ENCODE data around the gene AR.

- TF ChIP-seq CTCF (conservative IDR thresholded peaks at IDR 0.05 in 1 of 2, IDR thresholded peaks at IDR 0.05 in 1 of 2; ENCODE audit: extremely low read depth in 1 of 2, insufficient read depth in 1 of 2, low read depth in 1 of 2, low read length in 2 of 2) (no peak), EZH2 (IDR thresholded peaks at IDR 0.05; ENCODE audit: borderline replicate concordance, low read length) (no peak)
Measured at GRCh38 chrX:67545893-67546495, 2.2 kb downstream of the AR start.
